ENCODE results near the gene CD99L2. TPM values are rescaled to one million over a fixed set of nuclear protein-coding genes. Genes with fewer than 3 reads are reported as not detected.

CD99L2 gene
- total and polyA plus RNA-seq, 2 of the 8 experiments (the other 6 are each of a cell fraction or from before 2014, with no cell fraction given), result 8.0 to 8.5 TPM

DNA sequence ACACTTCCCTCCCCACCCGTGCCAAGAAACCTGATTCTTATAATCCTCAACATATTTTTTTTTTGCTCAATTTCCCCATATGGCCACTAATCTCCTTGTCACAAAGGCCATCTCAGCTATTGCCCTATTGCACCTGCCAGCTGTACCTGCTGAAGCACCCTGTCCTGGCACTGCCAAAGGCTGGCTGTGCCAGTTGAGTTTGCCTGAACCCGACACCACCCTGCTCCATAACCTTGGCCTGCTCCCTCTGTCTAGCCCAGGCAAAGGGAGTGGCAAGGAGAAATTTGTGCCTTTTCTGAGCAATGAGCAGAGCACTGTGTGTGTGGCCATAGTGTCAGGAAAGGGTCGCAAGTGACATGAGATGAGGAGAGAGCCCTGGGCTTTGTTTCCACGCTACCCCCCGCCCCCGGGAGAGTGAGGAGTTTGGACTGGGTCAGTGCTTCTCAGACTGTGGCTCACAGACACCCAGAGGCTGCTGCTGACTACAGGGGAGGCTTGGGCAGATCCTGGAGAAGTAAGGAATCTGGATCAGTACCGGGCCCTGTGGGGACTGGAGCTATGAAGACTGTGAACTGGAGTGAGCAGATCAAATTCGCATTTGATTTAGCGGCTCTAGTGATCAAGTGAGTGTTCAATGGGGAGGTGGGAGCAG is 42.5 kb upstream of the CD99L2 start (continued):
- TF ChIP-seq, protein P1, sequence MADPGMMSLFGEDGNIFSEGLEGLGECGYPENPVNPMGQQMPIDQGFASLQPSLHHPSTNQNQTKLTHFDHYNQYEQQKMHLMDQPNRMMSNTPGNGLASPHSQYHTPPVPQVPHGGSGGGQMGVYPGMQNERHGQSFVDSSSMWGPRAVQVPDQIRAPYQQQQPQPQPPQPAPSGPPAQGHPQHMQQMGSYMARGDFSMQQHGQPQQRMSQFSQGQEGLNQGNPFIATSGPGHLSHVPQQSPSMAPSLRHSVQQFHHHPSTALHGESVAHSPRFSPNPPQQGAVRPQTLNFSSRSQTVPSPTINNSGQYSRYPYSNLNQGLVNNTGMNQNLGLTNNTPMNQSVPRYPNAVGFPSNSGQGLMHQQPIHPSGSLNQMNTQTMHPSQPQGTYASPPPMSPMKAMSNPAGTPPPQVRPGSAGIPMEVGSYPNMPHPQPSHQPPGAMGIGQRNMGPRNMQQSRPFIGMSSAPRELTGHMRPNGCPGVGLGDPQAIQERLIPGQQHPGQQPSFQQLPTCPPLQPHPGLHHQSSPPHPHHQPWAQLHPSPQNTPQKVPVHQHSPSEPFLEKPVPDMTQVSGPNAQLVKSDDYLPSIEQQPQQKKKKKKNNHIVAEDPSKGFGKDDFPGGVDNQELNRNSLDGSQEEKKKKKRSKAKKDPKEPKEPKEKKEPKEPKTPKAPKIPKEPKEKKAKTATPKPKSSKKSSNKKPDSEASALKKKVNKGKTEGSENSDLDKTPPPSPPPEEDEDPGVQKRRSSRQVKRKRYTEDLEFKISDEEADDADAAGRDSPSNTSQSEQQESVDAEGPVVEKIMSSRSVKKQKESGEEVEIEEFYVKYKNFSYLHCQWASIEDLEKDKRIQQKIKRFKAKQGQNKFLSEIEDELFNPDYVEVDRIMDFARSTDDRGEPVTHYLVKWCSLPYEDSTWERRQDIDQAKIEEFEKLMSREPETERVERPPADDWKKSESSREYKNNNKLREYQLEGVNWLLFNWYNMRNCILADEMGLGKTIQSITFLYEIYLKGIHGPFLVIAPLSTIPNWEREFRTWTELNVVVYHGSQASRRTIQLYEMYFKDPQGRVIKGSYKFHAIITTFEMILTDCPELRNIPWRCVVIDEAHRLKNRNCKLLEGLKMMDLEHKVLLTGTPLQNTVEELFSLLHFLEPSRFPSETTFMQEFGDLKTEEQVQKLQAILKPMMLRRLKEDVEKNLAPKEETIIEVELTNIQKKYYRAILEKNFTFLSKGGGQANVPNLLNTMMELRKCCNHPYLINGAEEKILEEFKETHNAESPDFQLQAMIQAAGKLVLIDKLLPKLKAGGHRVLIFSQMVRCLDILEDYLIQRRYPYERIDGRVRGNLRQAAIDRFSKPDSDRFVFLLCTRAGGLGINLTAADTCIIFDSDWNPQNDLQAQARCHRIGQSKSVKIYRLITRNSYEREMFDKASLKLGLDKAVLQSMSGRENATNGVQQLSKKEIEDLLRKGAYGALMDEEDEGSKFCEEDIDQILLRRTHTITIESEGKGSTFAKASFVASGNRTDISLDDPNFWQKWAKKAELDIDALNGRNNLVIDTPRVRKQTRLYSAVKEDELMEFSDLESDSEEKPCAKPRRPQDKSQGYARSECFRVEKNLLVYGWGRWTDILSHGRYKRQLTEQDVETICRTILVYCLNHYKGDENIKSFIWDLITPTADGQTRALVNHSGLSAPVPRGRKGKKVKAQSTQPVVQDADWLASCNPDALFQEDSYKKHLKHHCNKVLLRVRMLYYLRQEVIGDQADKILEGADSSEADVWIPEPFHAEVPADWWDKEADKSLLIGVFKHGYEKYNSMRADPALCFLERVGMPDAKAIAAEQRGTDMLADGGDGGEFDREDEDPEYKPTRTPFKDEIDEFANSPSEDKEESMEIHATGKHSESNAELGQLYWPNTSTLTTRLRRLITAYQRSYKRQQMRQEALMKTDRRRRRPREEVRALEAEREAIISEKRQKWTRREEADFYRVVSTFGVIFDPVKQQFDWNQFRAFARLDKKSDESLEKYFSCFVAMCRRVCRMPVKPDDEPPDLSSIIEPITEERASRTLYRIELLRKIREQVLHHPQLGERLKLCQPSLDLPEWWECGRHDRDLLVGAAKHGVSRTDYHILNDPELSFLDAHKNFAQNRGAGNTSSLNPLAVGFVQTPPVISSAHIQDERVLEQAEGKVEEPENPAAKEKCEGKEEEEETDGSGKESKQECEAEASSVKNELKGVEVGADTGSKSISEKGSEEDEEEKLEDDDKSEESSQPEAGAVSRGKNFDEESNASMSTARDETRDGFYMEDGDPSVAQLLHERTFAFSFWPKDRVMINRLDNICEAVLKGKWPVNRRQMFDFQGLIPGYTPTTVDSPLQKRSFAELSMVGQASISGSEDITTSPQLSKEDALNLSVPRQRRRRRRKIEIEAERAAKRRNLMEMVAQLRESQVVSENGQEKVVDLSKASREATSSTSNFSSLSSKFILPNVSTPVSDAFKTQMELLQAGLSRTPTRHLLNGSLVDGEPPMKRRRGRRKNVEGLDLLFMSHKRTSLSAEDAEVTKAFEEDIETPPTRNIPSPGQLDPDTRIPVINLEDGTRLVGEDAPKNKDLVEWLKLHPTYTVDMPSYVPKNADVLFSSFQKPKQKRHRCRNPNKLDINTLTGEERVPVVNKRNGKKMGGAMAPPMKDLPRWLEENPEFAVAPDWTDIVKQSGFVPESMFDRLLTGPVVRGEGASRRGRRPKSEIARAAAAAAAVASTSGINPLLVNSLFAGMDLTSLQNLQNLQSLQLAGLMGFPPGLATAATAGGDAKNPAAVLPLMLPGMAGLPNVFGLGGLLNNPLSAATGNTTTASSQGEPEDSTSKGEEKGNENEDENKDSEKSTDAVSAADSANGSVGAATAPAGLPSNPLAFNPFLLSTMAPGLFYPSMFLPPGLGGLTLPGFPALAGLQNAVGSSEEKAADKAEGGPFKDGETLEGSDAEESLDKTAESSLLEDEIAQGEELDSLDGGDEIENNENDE (IDR thresholded peaks at IDR 0.05; ENCODE audit: insufficient replicate concordance, low read length), result no peak
- TF ChIP-seq, protein P2, sequence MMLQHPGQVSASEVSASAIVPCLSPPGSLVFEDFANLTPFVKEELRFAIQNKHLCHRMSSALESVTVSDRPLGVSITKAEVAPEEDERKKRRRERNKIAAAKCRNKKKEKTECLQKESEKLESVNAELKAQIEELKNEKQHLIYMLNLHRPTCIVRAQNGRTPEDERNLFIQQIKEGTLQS (IDR thresholded peaks at IDR 0.05; ENCODE audit: insufficient read depth, low read depth, low read length), result no peak
- TF ChIP-seq, protein P3, sequence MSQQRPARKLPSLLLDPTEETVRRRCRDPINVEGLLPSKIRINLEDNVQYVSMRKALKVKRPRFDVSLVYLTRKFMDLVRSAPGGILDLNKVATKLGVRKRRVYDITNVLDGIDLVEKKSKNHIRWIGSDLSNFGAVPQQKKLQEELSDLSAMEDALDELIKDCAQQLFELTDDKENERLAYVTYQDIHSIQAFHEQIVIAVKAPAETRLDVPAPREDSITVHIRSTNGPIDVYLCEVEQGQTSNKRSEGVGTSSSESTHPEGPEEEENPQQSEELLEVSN (IDR thresholded peaks at IDR 0.05), result no peak
- no peak for TF ChIP-seq SAP30 (IDR thresholded peaks at IDR 0.05; ENCODE audit: insufficient read depth, insufficient replicate concordance, low read length)
- no peak for TF ChIP-seq TEAD4 (IDR thresholded peaks at IDR 0.05; ENCODE audit: low read depth, low read length)
- no peak for TF ChIP-seq SP1 (IDR thresholded peaks at IDR 0.05; ENCODE audit: low read depth, low read length)
- no peak for TF ChIP-seq FOSL1 (IDR thresholded peaks at IDR 0.05; ENCODE audit: insufficient read depth, low read depth, low read length)
